Fibroblast of lung (primary cell): ENCODE data around the gene TMEM184B.

Experiments used
- EZH2 ChIP-seq: IDR thresholded peaks from 2 replicates; pipeline ENCODE4 v1.5.1; 2012; ENCODE audit warnings: low read length, control low read depth, mild to moderate bottlenecking; ENCODE audit errors: missing control alignments
- TF ChIP-seq, protein P1 (sequence below), 2 donors: IDR thresholded peaks in 1 of 2; conservative IDR thresholded peaks in 1 of 2; 1 replicate in 1 of 2; 2 replicates in 1 of 2; pipeline ENCODE4 v1.5.1; 2011 to 2012; ENCODE audit warnings: low read length in 2 of 2, control low read depth in 1 of 2, inconsistent platforms in 1 of 2, low read depth in 1 of 2, mild to moderate bottlenecking in 1 of 2

DNA sequence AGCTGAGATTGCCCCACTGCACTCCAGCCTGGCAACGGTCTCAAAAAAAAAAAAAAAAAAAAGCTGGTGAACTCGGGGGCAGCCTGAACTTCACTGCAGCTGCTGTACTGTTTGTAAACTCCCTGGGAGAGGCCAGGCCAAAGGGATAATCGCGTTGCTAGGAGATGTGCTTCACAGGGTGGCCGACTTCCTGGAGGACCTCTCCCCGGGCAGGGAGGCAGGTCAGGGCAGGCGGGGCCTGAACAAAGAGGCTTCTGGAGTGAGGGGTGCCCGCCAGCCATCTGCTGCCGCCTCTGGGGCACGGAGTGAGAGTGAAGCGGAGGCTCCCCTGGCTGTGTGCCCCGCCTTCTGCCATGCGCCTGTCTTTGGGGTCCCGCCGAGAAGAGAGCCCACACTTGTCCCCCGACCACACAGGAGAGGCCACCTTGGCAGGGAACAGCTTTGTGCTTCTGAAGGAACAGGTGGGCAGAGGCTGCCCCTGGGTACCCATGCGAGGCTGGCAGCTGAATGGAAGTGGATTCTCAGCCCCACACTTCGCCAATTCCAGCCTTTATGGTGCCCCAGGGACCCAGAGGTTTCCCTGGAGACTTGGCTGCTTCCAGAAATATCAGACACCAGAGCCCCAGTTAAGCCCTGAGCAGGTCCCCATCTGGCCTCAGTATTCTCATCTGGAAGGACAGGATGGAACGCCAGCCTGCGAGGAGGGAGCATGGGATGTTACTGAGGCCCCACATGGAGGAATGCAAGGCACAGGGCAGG lies 29.6 kb downstream of the TMEM184B start:
- TF ChIP-seq, protein P1, sequence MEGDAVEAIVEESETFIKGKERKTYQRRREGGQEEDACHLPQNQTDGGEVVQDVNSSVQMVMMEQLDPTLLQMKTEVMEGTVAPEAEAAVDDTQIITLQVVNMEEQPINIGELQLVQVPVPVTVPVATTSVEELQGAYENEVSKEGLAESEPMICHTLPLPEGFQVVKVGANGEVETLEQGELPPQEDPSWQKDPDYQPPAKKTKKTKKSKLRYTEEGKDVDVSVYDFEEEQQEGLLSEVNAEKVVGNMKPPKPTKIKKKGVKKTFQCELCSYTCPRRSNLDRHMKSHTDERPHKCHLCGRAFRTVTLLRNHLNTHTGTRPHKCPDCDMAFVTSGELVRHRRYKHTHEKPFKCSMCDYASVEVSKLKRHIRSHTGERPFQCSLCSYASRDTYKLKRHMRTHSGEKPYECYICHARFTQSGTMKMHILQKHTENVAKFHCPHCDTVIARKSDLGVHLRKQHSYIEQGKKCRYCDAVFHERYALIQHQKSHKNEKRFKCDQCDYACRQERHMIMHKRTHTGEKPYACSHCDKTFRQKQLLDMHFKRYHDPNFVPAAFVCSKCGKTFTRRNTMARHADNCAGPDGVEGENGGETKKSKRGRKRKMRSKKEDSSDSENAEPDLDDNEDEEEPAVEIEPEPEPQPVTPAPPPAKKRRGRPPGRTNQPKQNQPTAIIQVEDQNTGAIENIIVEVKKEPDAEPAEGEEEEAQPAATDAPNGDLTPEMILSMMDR (conservative IDR thresholded peaks at IDR 0.05 in 1 of 2, IDR thresholded peaks at IDR 0.05 in 1 of 2; ENCODE audit: low read depth in 1 of 2, low read length in 2 of 2) = no peak
- TF ChIP-seq EZH2 = no peak
